Ishikawa (cell line): ENCODE results near the gene TRDN.

ENCODE experiments used
- CEBPB ChIP-seq: IDR thresholded peaks from 2 replicates; pipeline ENCODE4 v1.6.1; 2012
- CREB1 ChIP-seq: IDR thresholded peaks from 2 replicates; pipeline ENCODE4 v1.6.1; 2012; ENCODE audit warnings: low read depth
- EP300 ChIP-seq: IDR thresholded peaks from 2 replicates; pipeline ENCODE4 v1.6.1; 2012; ENCODE audit warnings: borderline replicate concordance
- FOXM1 ChIP-seq: IDR thresholded peaks from 2 replicates; pipeline ENCODE4 v1.6.1; 2012; ENCODE audit warnings: low read depth, borderline replicate concordance
- MAX ChIP-seq: IDR thresholded peaks from 2 replicates; pipeline ENCODE4 v1.6.1; 2012
- NFIC ChIP-seq: IDR thresholded peaks from 2 replicates; pipeline ENCODE4 v1.6.1; 2012
- RAD21 ChIP-seq: IDR thresholded peaks from 2 replicates; pipeline ENCODE4 v1.6.1; 2012; ENCODE audit warnings: low read depth
- REST ChIP-seq: IDR thresholded peaks from 2 replicates; pipeline ENCODE4 v1.6.1; 2012; ENCODE audit warnings: low read depth, mild to moderate bottlenecking
- TAF1 ChIP-seq: IDR thresholded peaks from 2 replicates; pipeline ENCODE4 v1.6.1; 2012; ENCODE audit warnings: low read depth, mild to moderate bottlenecking
- TCF12 ChIP-seq: IDR thresholded peaks from 2 replicates; pipeline ENCODE4 v1.6.1; 2012; ENCODE audit warnings: low read depth
- TEAD4 ChIP-seq: IDR thresholded peaks from 2 replicates; pipeline ENCODE4 v1.6.1; 2012
- USF1 ChIP-seq: IDR thresholded peaks from 2 replicates; pipeline ENCODE4 v1.6.1; 2012
- YY1 ChIP-seq: IDR thresholded peaks from 2 replicates; pipeline ENCODE4 v1.6.1; 2012; ENCODE audit warnings: low read depth

DNA sequence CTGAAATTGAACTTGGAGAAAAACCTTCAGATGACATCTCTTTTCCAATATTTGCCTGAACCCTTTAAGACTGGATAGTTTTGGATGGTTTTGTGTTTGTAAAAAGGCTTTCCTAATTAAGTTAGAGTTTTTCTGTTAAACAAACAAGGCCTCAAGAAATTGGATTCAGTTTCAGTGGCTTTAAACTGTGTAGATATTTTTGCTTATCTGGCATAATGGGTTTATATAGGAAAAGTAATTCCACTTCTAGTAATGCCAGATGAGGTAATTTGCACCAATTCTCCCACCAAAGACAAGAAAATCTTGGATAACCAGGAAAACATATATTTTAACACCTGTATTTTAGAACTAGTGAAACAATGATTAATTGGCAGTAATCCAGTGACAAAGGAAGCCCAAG, 12.0 kb upstream of the TRDN start:
- TF ChIP-seq TEAD4 (no peak), FOXM1 (no peak), EP300 (no peak), MAX (no peak), RAD21 (no peak), REST (no peak), YY1 (no peak), USF1 (no peak), CREB1 (no peak), CEBPB (no peak), TAF1 (no peak), TCF12 (no peak), NFIC (no peak)
